PC-3 (cell line): ENCODE data around the gene DCANP1. TPM values are rescaled to one million over a fixed set of nuclear protein-coding genes. Genes with fewer than 3 reads are reported as not detected.

Experiments used
- ATAC-seq: fragments of 200-7000 bp; cut with Tn5 transposase; 2 replicates; pipeline ENCODE4 v1.9.1; 2020; ENCODE audit warnings: mild to moderate bottlenecking, moderate library complexity
- BruUV-seq: library from RNA; stranded (reverse); fragments of 400-500 nt; replicated peaks from 2 replicates; lab custom pipeline; 2021; lab: Mats Ljungman, UMichigan
- CTCF ChIA-PET: fragments of 300-600 bp; sonication (Branson Sonifier 250); formaldehyde crosslinking; loops from one replicate; lab custom pipeline; 2022; ENCODE audit warnings: antibody characterized with exemption; lab: Charles Lee
- POLR2A ChIA-PET: fragments of 300-600 bp; sonication (Branson Sonifier 250); formaldehyde crosslinking; loops from one replicate; lab custom pipeline; 2022; ENCODE audit warnings: antibody characterized with exemption; ENCODE audit not compliant: unreplicated experiment; lab: Charles Lee
- DNase-seq: peaks from one replicate; pipeline ENCODE4 v3.0.0-alpha.2; 2015
- H2AFZ ChIP-seq: fragments of 300-600 bp; sonication (generic); 2 replicates; pipeline ENCODE4 v1.6.0; 2016; ENCODE audit warnings: antibody characterized with exemption, low read length
- H3F3A ChIP-seq: fragments of 300-600 bp; sonication (generic); one replicate; pipeline ENCODE4 v1.6.0; 2017; ENCODE audit warnings: antibody characterized with exemption, low read length, control low read depth, mild to moderate bottlenecking; ENCODE audit not compliant: unreplicated experiment
- H3K27ac ChIP-seq: fragments of 300-600 bp; sonication (generic); 2 replicates; pipeline ENCODE4 v1.5.1; 2016; ENCODE audit warnings: mild to moderate bottlenecking, low read length
- H3K27me3 ChIP-seq: fragments of 300-600 bp; sonication (generic); 2 replicates; pipeline ENCODE4 v1.6.1; 2016; ENCODE audit warnings: low read length, mixed read lengths
- H3K36me3 ChIP-seq: fragments of 300-600 bp; sonication (generic); 2 replicates; pipeline ENCODE4 v1.6.1; 2016; ENCODE audit warnings: low read depth, mixed run types, low read length, mixed read lengths
- H3K4me1 ChIP-seq: fragments of 300-600 bp; sonication (generic); 2 replicates; pipeline ENCODE4 v1.5.1; 2016; ENCODE audit warnings: low read length; ENCODE audit not compliant: insufficient read depth
- H3K4me2 ChIP-seq: fragments of 300-600 bp; sonication (generic); 2 replicates; pipeline ENCODE4 v1.6.0; 2016; ENCODE audit warnings: low read length
- H3K4me3 ChIP-seq: fragments of 300-600 bp; sonication (generic); 2 replicates; pipeline ENCODE4 v1.5.1; 2016; ENCODE audit warnings: mild to moderate bottlenecking, low read length, mixed read lengths
- H3K79me2 ChIP-seq: fragments of 300-600 bp; sonication (generic); 2 replicates; pipeline ENCODE4 v1.6.1; 2017; ENCODE audit warnings: low read length, mixed read lengths
- H3K9ac ChIP-seq: fragments of 300-600 bp; sonication (generic); 2 replicates; pipeline ENCODE4 v1.6.0; 2016; ENCODE audit warnings: mild to moderate bottlenecking, low read length
- H3K9me2 ChIP-seq: fragments of 300-600 bp; sonication (generic); replicated peaks from 2 replicates; pipeline ENCODE4 v1.6.1; 2016; ENCODE audit warnings: mixed run types, low read length, mixed read lengths
- H3K9me3 ChIP-seq: fragments of 300-600 bp; sonication (generic); 2 replicates; pipeline ENCODE4 v1.6.1; 2016; ENCODE audit warnings: low read length, mixed read lengths
- H4K20me1 ChIP-seq: fragments of 300-600 bp; sonication (generic); 2 replicates; pipeline ENCODE4 v1.6.1; 2016; ENCODE audit warnings: low read length, mixed read lengths
- CTCF ChIP-seq: fragments of 300-600 bp; sonication (generic); conservative IDR thresholded peaks from 2 replicates; pipeline ENCODE4 v1.5.1; 2017; ENCODE audit warnings: antibody characterized with exemption, low read depth, mild to moderate bottlenecking, low read length
- EZH2 ChIP-seq: fragments of 300-600 bp; sonication (generic); IDR thresholded peaks from one replicate; pipeline ENCODE4 v1.6.1; 2017; ENCODE audit warnings: antibody characterized with exemption, mild to moderate bottlenecking, low read length; ENCODE audit not compliant: unreplicated experiment
- EZH2phosphoT487 ChIP-seq: fragments of 300-600 bp; sonication (generic); IDR thresholded peaks from 2 replicates; pipeline ENCODE4 v1.6.1; 2018; ENCODE audit warnings: mild to moderate bottlenecking, antibody characterized with exemption, low read length, borderline replicate concordance
- intact Hi-C: fragments of 100-400 bp; cut with micrococcal nuclease; formaldehyde crosslinking; loops from 2 replicates; pipeline ENCODE4 v1.9.0; 2023
- total RNA-seq: library from RNA; depleted of rRNA; stranded (reverse); fragments of >200 nt; gene quantifications from 2 replicates; pipeline ENCODE4 v1.2.3, GENCODE V29; 2014

The DCANP1 gene
- total RNA-seq, 1 experiment from 2014 or later: not detected

- no peaks in the 10 kb centered on the region for H3K9me3 ChIP-seq
- H3K27ac ChIP-seq: no peak overlapping the region
- H3K9ac ChIP-seq: no peak overlapping the region
- DNase-seq (no peak), ATAC-seq (no peak)
- peaks cover 12% of the 10 kb centered on the region for H3K27me3 ChIP-seq
- TF ChIP-seq CTCF: no peak
- no peak for TF ChIP-seq EZH2
- TF ChIP-seq EZH2phosphoT487: no peak
- H3K4me2 ChIP-seq: no peak overlapping the region
- intact Hi-C loops: no loop called here
- no peaks in the 10 kb centered on the region for H3K36me3 ChIP-seq
- H3K9me2 ChIP-seq: no peaks in the 10 kb centered on the region
- ChIA-PET POLR2A (no interaction called here), CTCF (no interaction called here)
- H3K79me2 ChIP-seq: no peaks in the 10 kb centered on the region
- H3K4me3 ChIP-seq: no peak overlapping the region
- no peaks in the 10 kb centered on the region for H4K20me1 ChIP-seq
- no peaks in the 10 kb centered on the region for H3F3A ChIP-seq
- H2AFZ ChIP-seq: no peak overlapping the region
- BruUV-seq: no TSS peak
- no peaks in the 10 kb centered on the region for H3K4me1 ChIP-seq
Observed at GRCh38 chr5:135417083-135417482, 30.1 kb downstream of the DCANP1 start.

GRCh38 chr5:135405082-135405481 lies 42.1 kb downstream of the DCANP1 start:
- Histone ChIP-seq H3K79me2 (no peaks in the 10 kb centered on the region), H3K27ac (no peak overlapping the region), H3K9ac (no peak overlapping the region), H3K4me1 (no peaks in the 10 kb centered on the region), H4K20me1 (no peaks in the 10 kb centered on the region), H3F3A (no peaks in the 10 kb centered on the region), H3K36me3 (no peaks in the 10 kb centered on the region), H3K27me3 (no peaks in the 10 kb centered on the region), H3K4me3 (no peak overlapping the region), H3K9me3 (no peaks in the 10 kb centered on the region), H3K9me2 (no peaks in the 10 kb centered on the region), H2AFZ (no peak overlapping the region), H3K4me2 (no peak overlapping the region)
- no peak for DNase-seq
- ChIA-PET POLR2A (no interaction called here), CTCF (no interaction called here)
- intact Hi-C loops: no loop called here
- ATAC-seq: no peak
- BruUV-seq: no TSS peak
- TF ChIP-seq EZH2phosphoT487: no peak
- TF ChIP-seq EZH2: no peak
- TF ChIP-seq CTCF: no peak

- TF ChIP-seq EZH2phosphoT487 (no peak), EZH2 (no peak), CTCF (no peak)
- Histone ChIP-seq H3K79me2 (peaks cover 17% of the 10 kb centered on the region), H3K27ac (no peak overlapping the region), H3K4me1 (peaks cover 13% of the 10 kb centered on the region), H3K9me3 (no peaks in the 10 kb centered on the region), H3K9me2 (no peaks in the 10 kb centered on the region), H3K4me2 (no peak overlapping the region), H3K9ac (no peak overlapping the region), H3K4me3 (no peak overlapping the region), H4K20me1 (peaks cover 10% of the 10 kb centered on the region), H3F3A (no peaks in the 10 kb centered on the region), H3K36me3 (no peaks in the 10 kb centered on the region), H2AFZ (no peak overlapping the region), H3K27me3 (no peaks in the 10 kb centered on the region)
- POLR2A ChIA-PET: no interaction called here
- CTCF ChIA-PET: no interaction called here
- intact Hi-C loops: no loop called here
- ATAC-seq: no peak
- BruUV-seq: no TSS peak
- no peak for DNase-seq
Observed at GRCh38 chr5:135402031-135402430, 45.1 kb downstream of the DCANP1 start.
